Sciatic nerve (tissue), 2 donors: ENCODE data around the gene GPRIN3. TPM values are rescaled to one million over a fixed set of nuclear protein-coding genes. Genes with fewer than 3 reads are reported as not detected.
"Not testable (repeated sequence)": the region's sequence is repeated elsewhere in the genome, so short reads cannot be mapped to it uniquely, and the experiment has no call there.

Source experiments
- ATAC-seq: fragments of 200-7000 bp; cut with Tn5 transposase; one replicate; pipeline ENCODE4 v1.9.1; 2020; ENCODE audit warnings: mild to moderate bottlenecking, moderate library complexity
- DNase-seq: peaks from one replicate; pipeline ENCODE4 v3.0.0-alpha.2; 2020; ENCODE audit warnings: low spot score
- intact Hi-C: fragments of 100-400 bp; cut with DNase I; formaldehyde crosslinking; loops from one replicate; pipeline ENCODE4 v1.14.2; 2022
- total RNA-seq: library from RNA; stranded (reverse); fragmentation: NEBNext Ultra II Directional; extraction: Animal tissue kit (Norgen Biotek cat#: 25700); gene quantifications from one replicate; pipeline ENCODE4 v1.2.1, GENCODE V29; 2021
- donor health status: DM: no; HTN: no; CAD: no.
- donor health status: DM: no; HTN: no; CAD: no.

GPRIN3 gene
- total RNA-seq, 1 donor from 2014 or later, result 7.0 TPM

DNA sequence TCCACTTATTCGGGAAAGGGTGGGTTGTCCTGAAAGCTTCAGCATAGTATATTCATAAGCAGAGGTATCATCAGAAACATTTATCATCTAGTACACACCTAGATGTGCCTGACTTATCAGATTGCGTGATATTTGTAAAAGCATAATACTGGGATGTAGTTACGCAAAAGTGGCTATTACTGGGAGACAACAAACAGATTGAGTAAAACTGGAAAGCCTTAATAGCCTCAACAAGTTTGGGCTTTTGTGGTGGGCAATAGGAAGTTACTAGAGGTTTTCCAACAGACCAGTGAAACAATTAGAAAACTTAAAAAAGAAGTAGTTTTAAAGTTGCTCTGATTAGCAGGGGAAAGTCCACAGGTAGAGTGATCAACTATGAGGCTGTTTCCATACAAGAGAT lies 39.8 kb downstream of the GPRIN3 start:
- intact Hi-C loops, result no loop called here
- ATAC-seq (no peak), DNase-seq (no peak)

DNA sequence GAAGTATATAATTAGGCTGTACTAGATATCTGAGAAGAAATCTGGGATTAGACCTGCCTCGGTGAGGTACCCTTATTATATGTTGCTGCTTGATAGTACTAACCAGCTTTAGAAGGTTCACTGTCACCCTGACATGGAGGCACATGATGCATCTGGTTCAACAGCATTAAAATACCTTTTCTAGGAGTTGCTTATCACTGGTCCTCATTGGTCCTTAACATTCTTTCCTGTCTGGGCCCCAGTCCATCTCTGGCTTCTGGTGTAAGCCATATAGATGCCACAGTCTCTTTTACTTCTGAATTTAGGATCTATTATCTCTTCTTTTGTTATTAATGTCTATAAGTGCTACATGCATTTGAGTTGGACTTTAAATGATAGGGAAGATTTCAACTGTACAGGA lies 40.2 kb downstream of the GPRIN3 start:
- ATAC-seq, result no peak
- intact Hi-C loops, result no loop called here
- DNase-seq, result no peak

DNA sequence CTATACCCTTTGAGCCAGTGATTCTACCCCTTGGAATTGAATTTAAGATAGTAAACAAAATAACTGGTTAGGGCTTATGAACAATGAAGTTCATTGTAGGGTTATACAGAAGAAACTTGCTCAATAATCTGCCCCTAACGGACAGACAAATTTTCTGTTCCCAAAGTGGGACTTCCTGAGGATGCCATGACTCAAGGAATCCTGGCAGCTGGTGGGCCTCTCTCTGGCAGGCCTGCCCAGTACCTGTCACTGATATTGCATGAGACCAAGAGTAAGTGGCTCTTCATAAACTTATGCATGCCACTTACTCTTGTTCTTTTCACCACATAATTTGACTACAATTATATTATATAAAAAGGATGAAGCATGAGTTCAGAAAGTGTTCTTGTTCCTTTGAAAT lies 41.5 kb downstream of the GPRIN3 start:
- no peak for ATAC-seq

GRCh38 chr4:89263265-89263664 lies 44.3 kb downstream of the GPRIN3 start:
- intact Hi-C loops, result no loop called here
- ATAC-seq (no peak), DNase-seq (no peak)

More for the DNA sequence above, 41.5 kb downstream of the GPRIN3 start:
- intact Hi-C loops, result no loop called here
- DNase-seq, result no peak

DNA sequence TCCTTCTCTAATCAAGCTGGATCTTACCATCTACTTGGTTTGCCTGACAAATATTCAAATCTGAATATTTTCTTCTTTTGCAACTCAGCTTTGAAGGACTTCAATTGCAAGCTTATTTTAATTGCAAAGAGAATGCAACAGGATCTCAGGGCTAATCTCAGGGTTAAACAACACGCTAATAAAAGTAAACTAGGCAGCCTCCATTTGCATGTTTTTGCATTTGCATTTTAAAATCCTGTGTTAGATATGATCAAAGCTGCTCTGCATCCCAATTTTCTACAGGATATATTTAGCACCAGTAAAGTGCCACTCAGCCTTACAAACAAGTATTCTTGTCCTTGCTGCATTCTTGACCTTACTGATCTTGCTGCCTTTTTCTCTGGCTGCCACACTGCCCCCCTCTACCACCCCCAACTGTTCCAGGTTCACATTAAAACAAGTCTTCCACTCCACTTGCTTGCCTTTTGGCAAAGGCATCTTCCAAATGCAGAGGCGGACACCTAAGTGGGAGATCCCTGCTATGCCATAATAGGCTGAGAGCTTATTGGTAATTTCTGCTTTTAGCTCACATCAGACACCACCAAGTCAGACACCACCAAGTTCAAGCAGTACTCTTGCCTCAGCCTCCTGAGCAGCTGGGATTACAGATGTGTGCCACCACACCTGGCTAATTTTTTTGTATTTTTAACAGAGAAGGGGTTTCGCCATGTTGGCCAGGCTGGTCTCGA lies 48.1 kb downstream of the GPRIN3 start:
- intact Hi-C loops, result no loop called here
- no peak for DNase-seq

GRCh38 chr4:89258506-89258905 lies 49.1 kb downstream of the GPRIN3 start:
- DNase-seq (no peak), ATAC-seq (no peak)
- intact Hi-C loops, result no loop called here

More for the DNA sequence above, 48.1 kb downstream of the GPRIN3 start:
- no peak for ATAC-seq

DNA sequence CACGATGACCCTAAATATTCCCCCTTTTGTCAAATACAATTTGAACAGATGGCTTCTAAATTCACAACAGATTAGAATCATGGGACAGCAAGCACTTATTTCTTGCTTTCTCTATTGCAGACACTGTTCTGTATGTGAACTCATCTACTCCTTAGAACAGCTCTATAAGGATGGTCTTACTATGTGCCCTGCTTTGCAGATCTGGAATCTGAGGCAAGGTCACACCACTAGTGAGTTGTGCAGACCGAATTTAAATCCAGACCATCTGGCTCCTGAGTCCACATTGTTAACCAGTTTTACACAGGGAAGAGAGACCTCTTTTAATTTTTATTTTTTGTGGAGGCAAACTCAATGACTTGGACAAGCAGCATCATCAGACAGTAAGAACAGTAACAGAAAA lies 50.2 kb downstream of the GPRIN3 start:
- no peak for ATAC-seq
- intact Hi-C loops, result no loop called here
- DNase-seq, result no peak

- DNase-seq, result no peak
- intact Hi-C loops, result no loop called here
- no peak for ATAC-seq
Observed at GRCh38 chr4:89256203-89256800, 51.3 kb downstream of the GPRIN3 start.

- intact Hi-C loops, result no loop called here
- DNase-seq, result no peak
- no peak for ATAC-seq
Observed at GRCh38 chr4:89254847-89255246, 52.8 kb downstream of the GPRIN3 start.

DNA sequence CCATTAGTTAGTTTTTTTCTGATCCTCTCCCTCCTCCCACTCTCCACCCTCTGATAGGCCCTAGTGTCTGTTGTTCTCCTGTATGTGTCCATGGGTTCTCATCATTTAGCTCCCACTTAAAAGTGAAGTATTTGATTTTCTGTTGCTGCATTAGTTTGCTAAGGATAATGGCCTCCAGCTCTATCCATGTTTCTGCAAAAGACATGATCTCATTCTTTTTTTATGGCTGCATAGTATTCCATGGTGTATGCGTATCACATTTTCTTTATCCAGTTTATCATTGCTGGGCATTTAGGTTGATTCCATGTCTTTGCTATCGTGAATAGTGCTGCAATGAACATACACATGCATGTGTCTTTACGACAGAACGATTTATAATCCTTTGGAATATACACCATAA lies 53.3 kb downstream of the GPRIN3 start:
- DNase-seq, ATAC-seq, intact Hi-C loops: not testable (repeated sequence)

GRCh38 chr4:89253935-89254334 lies 53.7 kb downstream of the GPRIN3 start:
- ATAC-seq (no peak), DNase-seq (no peak)
- intact Hi-C loops, result no loop called here

DNA sequence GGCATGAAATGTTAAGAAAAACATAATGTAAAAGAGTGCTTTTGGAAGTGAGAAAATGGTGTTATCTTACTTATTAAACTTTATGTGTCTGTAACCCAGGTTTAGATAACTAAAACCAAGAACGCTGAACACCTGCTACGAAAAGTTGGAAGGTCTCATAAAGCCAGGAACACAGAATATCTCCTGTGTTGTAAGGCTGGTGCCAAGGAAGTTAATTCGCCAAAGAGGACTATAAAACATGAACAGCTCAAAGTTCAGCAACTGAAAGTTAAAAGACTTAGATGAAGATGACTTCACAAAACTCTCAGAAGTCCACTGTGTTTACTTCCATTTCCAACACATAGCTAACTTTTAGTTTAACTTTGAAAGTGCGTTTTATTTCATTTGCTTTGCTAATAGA lies 54.3 kb downstream of the GPRIN3 start:
- intact Hi-C loops, result no loop called here
- no peak for ATAC-seq

DNA sequence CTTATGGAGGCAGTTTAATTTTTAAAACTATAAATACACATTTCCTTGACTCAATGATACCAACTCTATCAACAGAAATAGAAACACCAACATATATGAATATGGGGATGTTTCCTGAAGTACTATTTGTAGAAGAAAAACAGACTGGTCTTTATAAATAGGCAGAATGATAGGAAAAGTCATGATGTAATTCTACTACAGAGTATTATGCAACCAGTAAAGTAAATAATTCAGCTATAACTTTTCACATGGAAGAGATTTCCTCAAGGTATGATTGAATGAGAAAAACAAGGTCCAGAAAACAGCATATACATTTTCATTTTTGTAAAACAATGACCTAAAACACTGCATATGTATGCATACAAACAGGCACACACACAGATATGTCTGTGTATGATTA lies 56.2 kb downstream of the GPRIN3 start:
- intact Hi-C loops, result no loop called here

More for the DNA sequence above, 54.3 kb downstream of the GPRIN3 start:
- DNase-seq, result no peak

DNA sequence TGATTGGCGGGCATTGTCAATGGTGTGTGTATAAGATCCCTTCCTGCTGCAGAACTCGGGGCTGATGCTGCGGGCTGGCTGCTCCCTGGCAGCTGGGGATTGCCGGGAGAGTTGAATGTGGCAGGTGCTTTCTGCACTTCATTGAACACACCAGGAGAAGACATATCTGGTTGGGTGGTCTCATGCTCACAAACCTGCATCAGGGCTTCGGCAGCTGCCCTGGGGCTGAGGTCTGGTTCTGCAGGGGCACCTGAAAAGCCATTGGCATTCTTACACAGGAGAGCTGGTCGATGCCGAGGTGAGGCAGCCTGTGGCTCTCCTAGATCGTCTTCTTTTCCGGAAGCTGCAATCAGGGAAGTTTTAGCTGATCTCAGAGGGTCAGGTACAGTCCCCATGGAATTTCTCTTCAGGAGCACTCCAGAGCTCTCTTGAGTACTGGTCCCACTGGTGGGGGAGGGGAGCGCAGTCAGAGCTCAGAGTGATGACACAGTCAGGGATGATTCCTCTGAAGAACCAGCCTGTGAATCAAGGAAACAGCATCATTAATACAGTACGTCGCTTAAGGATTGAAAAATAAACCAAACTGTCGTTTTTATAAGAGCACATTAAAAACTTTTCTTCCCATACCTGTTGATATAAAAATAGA lies 57.8 kb downstream of the GPRIN3 start:
- DNase-seq (no peak), ATAC-seq (no peak)
- intact Hi-C loops, result no loop called here

More for the DNA sequence above, 56.2 kb downstream of the GPRIN3 start:
- DNase-seq (no peak), ATAC-seq (no peak)

- DNase-seq (no peak), ATAC-seq (no peak)
- intact Hi-C loops, result no loop called here
Observed at GRCh38 chr4:89249313-89249712, 58.3 kb downstream of the GPRIN3 start.

GRCh38 chr4:89248879-89249281 lies 58.7 kb downstream of the GPRIN3 start:
- ATAC-seq, result no peak
- intact Hi-C loops, result no loop called here

DNA sequence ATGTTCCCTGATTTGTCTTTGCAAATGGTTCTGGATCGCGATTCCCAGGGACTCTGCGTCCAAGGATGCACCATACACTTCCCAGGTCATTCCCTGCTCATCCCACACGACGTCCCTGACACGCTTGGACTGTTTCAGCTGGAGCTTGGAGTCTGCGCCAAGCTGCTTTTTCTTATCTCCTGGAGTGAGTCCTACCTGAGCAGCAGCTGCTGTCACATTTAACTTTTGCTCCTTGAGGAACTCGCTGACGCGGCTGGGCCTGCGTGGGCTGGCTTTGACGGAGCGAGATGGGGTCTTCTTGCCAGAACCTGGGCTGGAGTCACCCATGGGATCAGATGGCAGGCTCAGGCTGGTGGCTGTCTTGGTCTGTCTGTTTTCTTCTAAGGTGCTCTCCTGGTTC lies 59.6 kb downstream of the GPRIN3 start:
- intact Hi-C loops, result no loop called here
- DNase-seq, result no peak
- ATAC-seq, result no peak

More at GRCh38 chr4:89248879-89249281, 58.7 kb downstream of the GPRIN3 start:
- no peak for DNase-seq

- no peak for ATAC-seq
- intact Hi-C loops, result no loop called here
- DNase-seq, result no peak
Observed at GRCh38 chr4:89245459-89245858, 62.1 kb downstream of the GPRIN3 start.

DNA sequence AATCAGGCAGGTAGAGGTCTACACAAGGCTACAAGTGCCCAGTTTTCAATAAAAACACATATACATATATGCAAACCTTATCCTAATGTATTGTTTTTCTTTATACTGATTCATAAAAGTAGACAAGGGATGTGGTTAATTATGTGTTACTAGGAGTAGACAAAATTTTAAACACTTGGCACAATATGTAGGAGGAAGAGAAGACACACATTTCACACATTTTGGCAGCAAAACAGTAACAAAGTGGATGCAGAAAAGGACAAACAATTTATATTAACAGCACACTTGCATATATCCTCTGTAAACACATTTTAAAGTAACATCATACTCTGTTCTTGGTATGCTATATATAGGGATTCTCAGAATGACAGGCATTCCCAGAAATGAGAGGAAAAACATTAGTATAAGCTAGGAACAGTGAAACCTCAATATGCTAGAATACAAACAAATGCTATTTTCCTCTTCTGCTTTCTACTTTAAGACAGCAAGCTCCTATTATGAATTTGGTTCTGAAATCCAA lies 63.8 kb downstream of the GPRIN3 start:
- DNase-seq, result no peak
- intact Hi-C loops, result no loop called here
- no peak for ATAC-seq
